ENCODE results near the gene CBFA2T3. TPM values are rescaled to one million over a fixed set of nuclear protein-coding genes. Genes with fewer than 3 reads are reported as not detected.
"Not testable (repeated sequence)": the region's sequence is repeated elsewhere in the genome, so short reads cannot be mapped to it uniquely, and the experiment has no call there.

Gene CBFA2T3
- total RNA-seq, 1 donor from 2014 or later, result 11.5 TPM

DNA sequence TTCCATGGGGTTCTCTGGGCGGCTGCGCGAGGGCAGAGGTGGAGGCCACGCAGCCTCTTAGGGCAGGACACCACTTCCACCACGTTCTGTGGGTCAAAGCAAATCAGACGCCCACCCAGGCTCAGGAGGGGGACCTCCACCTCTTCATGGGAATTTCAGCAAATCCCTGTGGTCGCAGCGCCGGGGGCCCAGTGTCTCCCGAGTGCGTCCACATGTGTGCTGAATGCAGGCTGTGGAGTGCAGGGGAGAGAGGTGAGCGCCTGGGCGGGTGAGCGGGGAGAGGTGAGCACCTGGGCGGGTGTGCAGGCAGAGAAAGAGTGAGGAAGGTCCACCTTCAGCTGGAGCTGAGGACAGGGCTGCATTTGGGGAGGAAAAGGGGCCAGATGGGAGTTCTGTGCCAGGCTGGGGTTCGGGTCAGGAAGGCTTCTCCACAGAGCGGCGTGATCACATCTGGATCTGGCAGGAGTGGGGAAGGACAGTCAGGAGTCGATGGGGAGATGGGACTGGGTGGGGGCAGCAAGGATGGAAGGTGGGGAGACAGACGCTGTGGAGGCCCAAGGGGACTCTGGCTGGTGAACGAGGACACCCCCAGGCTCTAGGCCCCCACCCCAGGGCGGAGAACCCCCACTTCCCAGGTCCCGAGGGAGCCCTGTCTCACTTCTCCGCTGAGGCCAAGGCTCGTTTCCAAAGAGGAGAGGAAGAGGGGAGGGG, 36.8 kb upstream of the CBFA2T3 start:
- intact Hi-C loops (cut with micrococcal nuclease), result no loop called here
- no peak for ATAC-seq
- DNase-seq, result no peak

DNA sequence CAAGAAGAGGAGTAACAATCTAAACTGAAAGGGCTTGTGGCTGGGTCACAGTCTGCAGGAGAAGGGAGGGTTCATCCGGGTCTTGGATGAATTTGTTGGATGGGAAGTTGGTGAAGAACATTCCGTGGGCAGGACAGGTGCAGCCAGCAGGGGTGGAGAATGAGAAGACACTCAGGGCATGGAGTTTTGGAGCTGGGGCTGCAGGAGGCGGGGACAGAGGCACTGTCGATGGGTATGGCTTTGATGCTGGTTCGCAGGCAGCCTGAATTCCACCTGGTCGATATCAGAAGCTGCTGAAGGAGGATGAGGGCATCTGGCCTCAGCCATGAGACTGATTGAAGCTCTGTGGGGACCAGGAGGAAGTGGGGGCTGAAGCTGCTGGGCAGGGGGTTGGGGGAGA, 36.1 kb upstream of the CBFA2T3 start:
- intact Hi-C loops (cut with micrococcal nuclease), result no loop called here
- DNase-seq, result no peak
- ATAC-seq, result no peak

DNA sequence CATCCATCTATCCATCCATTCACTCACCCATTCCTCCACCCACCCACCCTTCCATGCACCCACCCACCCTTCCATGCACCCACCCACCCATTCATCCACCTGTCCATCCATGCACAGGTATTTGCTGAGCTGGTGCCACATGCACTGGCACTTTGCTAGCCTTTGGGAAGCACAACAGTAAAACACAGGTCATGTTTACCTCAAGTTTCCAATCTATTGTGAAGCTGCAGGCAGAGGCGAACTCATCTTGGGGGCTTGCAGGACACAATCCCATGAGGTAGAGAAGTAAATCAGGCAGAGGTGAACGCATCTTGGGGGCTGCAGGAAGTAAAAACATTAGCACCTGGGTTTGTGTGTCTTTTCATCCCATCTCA, 35.6 kb upstream of the CBFA2T3 start:
- DNase-seq, result no peak
- intact Hi-C loops (cut with micrococcal nuclease), result no loop called here
- ATAC-seq, result no peak

DNA sequence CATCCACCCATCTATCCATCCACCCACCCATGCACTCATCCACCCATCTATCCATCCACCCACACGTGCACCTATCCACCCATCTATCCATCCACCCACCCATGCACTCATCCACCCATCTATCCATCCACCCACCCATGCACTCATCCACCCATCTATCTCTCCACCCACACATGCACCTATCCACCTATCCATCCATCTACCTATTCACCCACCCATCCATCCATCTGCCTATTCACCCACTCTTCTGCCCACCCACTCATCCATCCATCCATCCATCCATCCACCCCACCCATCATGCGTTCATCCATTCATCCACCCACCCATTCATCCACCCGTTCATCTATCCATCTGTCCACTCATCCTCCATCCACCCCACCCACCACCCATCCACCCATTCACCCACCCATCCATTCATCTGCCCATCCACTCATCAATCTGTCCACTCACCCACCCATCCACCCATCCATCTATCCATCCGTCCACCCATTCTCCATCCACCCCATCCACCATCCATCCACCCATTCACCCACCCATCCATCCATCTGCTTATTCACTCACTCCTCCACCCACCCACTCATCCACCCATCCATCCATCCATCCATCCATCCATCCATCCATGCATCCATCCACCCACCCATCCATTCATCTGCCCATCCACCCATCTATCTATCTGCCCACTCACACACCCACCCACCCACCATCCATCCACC, 35.1 kb upstream of the CBFA2T3 start:
- ATAC-seq (no peak), DNase-seq (no peak)
- intact Hi-C loops (cut with micrococcal nuclease), result no loop called here

DNA sequence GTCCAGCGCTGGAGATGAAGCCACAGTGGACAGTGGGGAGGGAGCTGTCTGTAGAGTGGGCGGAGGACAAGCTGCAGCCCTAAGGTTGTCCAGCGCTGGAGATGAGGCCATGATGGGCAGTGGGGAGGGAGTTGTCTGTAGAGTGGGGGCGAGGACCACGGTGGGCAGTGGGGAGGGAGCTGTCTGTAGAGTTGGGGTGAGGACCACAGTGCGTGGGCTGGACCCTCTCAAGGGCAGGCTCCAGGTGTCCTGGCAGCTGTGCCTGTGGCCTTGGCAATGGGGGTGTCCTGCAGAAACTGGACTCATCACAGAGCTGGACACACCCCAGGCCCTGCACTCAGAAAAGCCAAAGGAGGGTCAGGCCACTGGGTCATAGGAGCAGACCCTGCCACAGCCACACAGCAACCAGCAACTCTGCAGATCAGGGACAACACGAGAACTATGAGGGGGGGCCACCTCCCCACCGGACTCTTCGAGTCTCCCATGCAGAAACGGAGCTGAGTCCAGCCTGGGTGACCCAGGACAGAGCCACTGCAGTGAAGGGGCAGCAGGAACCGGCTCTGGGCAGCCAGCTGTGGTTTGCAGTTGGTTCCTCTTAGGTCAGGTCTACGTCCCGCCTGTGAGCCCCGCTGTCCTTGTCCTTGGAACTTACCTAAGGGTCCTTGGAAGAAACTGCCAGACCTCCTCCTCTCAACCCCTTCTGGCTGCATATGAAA, 33.4 kb upstream of the CBFA2T3 start:
- DNase-seq (no peak), ATAC-seq (no peak)

DNA sequence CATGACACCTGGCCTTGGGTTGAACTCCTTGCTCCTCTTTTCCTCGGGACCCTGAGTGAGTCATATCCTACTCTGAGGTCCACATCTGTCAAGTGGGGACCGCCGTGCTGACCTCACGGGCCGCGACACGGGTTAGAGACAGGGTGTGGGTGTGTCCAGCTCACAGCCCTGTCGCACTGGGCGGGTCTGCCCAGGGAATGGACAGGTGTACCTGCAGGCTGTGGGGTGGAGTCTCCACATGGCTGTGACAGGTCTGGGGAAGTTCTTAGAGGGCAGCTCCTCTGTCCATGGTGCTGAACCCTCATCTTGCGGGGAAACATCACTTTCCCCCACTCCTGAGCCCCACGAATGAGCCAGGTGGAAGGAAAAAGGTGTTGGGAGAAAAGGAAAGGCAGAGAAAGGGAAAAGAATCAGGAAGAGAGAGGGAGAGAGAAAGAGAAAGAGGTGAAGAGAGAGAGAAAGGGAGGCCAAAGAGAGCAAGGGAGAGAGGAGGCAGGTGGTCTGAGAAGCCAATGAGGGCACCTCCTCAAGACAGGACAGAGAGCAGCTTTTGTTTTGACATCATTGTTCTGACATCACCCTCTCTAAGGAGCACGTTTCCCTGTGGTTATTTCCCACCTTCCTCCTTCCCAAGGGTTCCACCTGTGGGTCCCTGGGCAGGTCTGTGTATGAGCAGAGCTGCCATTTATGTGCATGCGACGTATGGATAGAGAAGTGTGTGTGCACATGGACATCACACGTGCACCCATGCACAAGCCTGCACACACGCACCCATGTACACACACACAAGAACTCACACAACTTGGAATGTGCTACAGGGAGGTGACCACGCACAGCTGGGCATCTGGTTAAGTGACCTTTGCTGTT, 32.6 kb upstream of the CBFA2T3 start:
- intact Hi-C loops (cut with micrococcal nuclease), result no loop called here
- no peak for DNase-seq
- ATAC-seq, result no peak

More for the DNA sequence above, 33.4 kb upstream of the CBFA2T3 start:
- intact Hi-C loops (cut with micrococcal nuclease), result no loop called here

DNA sequence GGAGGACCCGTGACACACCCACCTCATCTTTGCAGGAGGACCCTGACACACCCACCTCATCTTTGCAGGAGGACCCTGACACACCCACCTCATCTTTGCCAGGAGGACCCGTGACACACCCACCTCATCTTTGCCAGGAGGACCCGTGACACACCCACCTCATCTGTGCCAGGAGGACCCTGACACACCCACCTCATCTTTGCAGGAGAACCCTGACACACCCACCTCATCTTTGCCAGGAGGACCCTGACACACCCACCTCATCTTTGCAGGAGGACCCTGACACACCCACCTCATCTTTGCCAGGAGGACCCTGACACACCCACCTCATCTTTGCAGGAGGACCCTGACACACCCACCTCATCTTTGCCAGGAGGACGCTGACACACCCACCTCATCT, 31.8 kb upstream of the CBFA2T3 start:
- DNase-seq; ATAC-seq; intact Hi-C loops (cut with micrococcal nuclease): not testable (repeated sequence)

DNA sequence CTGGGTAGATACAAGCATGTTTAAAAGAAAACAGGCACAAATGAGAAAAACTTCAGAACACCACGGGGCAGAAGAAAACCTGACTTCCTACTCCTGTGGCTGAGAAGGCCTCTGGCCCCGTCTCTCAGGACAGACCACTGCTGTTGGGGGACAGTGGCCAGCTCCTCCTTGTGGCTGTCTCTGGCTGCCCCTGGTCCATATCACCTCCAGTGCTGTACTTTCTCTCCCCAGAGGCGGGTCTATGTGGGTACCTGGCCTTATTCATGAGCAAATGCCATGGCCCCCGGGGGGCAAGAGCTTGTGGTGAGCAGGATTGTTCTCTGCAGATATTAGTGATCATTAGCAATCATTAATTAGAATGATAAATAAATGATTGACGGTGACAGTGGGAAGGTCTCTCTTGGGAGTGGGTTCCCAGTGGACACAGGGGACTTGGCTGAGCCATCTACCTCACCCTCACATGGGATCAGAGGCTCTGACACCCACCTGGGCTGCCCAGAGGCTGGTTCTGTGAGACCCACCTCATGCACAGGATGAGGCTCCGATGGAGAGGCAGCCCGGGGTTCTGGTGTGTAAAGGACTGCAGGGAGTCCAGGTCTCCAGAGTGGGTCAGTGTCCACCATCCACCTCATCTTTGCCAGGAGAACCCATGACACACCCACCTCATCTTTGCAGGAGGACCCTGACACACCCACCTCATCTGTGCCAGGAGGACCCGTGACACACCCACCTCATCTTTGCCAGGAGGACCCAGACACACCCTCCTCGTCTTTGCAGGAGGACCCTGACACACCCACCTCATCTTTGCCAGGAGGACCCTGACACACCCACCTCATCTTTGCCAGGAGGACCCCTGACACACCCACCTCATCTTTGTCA, 30.6 kb upstream of the CBFA2T3 start:
- peak; percentile 15 for DNase-seq
- intact Hi-C loops (cut with micrococcal nuclease), result no loop called here
- ATAC-seq, result no peak

DNA sequence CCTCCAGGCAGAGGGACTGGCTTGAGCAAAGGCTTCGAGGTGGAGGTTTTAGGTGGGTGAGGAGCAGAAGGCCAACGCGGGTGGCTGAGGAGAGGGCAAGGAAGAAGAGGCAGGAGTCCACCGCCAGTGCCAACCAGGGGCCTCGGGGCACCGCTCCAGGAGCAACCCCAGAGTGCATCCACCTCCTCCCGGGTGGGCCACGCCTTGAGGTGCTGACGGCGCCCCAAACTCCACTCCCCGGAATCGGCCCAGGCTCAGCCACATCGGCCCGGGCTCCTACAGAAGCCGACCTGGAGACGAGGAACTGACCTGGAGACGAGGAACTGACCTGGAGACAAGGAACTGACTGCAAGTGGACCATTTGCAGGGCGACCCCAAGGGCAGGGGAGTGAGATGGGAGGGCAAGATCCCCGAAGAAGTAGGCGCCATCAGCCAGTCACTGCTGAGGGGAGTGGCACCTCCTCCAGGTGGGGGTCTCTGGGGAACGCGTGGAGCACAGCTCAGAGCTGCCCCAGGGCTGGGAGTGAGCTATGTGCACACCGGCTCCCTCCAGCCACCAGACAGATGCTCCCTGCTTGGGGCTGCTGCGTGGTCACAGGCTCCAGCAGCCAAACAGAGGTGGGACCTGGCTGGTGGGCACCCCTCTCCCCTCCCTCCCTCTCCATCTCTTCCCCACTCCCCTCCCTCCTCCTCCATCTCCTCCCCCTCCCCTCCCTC, 29.2 kb upstream of the CBFA2T3 start:
- DNase-seq (peak; percentile 22), ATAC-seq (no peak)
- intact Hi-C loops (cut with micrococcal nuclease), result no loop called here

DNA sequence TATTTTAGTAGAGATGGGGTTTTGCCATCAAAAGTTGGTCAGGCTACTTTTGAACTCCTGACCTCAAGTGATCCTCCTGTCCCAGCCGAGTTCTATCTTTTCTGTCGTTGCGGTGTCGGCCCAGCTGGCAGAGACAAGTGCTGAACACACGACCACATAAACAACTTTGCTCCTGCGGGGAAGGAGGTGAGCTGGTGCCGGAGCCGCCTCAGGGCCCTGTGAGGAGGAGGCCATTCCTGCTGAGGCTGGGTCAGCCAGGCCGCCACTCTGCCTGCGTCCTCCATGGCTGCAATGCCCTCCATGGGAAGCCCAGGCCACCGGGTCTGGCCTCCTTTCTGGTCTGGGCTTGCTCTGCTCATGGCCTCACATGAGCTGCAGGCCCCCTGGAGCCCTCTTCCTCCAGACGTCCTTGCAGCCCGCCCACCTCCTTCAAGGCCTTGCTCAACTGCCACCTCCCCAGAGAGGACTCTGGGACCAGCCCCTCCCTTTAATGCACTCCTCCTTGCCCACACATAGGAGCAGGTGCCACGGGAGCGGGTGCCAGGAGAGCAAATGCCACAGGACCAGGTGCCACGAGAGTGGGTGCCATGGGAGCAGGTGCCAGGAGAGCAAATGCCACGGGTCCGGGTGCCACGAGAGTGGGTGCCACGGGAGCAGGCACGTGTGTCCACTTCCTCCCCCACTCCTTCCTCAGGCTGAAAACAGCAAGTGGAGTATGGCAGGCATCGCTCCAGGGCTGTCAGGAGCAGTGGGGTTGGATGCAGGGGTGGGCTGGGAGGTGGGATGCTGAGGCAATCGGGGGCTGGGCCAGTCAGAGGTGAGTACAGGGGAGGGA, 28.4 kb upstream of the CBFA2T3 start:
- ATAC-seq, result no peak
- intact Hi-C loops (cut with micrococcal nuclease), result no loop called here
- peak; percentile 8 for DNase-seq

DNA sequence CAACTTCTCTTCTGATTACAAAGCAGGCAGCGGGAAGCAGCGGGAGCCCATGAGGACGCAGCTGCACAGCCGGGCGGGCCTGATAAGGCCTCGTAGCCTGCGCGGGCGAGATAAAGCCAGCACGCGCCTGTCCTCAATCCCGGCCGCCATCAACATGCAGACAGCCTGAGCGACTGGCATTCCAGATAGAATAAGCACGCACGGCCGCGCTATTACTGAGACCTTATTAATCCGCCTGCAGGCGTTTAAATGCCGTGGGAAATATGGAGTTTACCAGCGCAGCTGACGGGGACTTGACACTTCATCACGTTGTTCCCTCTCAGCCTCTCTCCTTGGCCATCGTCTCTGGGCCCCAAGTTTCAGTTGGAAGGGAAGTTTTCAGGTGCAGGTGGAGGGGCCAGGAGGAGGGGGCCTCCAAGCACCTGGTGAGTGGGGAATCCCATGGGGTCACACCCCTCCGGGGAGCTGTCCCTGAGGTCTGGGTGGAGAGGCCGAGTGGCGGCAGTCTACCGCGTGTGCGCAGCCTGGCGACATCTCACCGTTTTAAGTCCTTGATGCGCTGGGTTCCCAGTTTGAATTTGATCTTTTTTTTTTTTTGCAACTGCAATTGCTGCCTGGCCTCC, 27.3 kb upstream of the CBFA2T3 start:
- intact Hi-C loops (cut with micrococcal nuclease), result no loop called here
- peak; percentile 71 for DNase-seq
- peak; percentile 92 for ATAC-seq

DNA sequence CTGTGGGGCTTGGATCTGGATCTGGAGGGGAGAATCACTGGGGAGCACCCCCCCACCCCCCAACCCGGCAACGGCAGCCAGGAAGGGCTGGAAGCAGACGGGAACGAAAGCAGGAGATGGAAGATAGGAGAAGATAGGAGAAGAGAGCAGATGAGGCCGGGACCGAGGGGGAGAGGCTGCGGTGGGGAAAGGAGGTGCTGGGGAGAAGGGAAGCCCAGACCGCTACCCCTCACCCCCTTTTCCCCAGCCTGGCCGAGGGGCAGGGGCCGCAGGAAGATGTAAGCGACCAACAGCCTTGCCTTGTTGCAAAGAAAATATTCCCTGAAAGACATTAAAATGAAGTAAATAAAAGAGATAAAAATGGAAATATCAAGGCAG, 26.8 kb upstream of the CBFA2T3 start:
- no peak for ATAC-seq
- no peak for DNase-seq
- intact Hi-C loops (cut with micrococcal nuclease), result no loop called here

DNA sequence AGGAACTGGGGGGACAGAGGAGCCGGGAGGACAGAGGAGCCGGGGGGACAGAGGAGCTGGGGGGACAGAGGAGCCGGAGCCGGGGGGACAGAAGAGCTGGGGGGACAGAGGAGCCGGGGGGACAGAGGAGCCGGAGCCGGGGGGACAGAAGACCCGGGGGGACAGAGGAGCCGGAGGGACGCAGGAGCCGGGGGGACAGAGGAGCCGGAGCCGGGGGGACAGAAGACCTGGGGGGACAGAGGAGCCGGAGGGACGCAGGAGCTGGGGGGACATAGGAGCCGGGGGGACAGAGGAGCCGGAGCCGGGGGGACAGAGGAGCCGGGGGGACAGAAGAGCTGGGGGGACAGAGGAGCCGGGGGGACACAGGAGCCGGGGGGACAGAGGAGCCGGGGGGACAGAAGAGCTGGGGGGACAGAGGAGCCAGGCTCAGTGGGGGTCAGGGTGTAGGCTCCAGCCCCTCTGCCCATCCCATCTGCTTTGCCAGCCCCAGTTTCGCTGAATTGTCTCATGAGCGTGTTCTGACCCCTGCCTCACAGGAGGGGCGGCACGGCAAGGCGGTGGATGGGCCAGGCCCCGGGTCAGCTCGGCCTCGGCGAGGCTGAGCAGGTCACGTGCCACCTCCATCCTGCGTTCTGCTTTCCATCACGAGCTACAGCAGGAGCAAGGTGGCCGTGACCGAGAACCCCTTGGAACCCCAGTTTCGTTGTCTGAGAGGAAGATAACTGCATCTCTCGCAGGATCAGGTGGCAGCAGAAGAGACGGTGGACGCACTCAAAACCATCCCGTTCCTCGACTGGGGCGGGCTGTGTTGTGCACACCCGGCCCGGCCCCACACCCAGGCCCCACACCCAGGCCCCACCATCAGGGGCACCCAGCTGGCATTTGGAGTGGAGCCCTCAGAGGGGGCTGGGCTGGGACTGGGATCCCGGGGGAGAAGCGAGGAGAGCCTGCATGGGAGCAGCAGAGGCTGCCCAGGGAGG, 26.1 kb upstream of the CBFA2T3 start:
- ATAC-seq (no peak), DNase-seq (no peak)
- intact Hi-C loops (cut with micrococcal nuclease), result no loop called here

DNA sequence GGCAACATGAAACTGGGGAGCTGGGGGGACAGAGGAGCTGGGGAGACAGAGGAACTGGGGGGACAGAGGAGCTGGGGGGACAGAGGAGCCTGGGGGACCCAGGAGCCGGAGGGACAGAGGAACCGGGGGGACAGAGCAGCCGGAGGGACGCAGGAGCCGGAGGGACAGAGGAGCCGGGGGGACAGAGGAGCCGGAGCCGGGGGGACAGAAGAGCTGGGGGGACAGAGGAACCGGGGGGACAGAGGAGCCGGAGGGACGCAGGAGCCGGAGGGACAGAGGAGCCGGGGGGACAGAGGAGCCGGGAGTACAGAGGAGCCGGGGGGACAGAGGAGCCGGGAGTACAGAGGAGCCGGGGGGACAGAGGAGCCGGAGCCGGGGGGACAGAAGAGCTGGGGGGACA, 25.1 kb upstream of the CBFA2T3 start:
- DNase-seq; ATAC-seq; intact Hi-C loops (cut with micrococcal nuclease): not testable (repeated sequence)
